HEK293 (cell line): ENCODE results near the gene MYL4.
A peak's percentile ranks its signal among the peaks of the same experiment; 100 is the strongest.

ENCODE experiments used
- HIC1 ChIP-seq: fragments of 450-650 bp; formaldehyde crosslinking; IDR thresholded peaks from 2 replicates; pipeline ENCODE4 v1.5.1; 2016; ENCODE audit warnings: missing biosample characterization, missing genetic modification characterization
- YY2 ChIP-seq: fragments of 450-650 bp; formaldehyde crosslinking; IDR thresholded peaks from 2 replicates; pipeline ENCODE4 v1.5.1; 2016; ENCODE audit warnings: missing biosample characterization, missing genetic modification characterization
- ZBTB1 ChIP-seq: fragments of 450-650 bp; formaldehyde crosslinking; IDR thresholded peaks from 2 replicates; pipeline ENCODE4 v1.5.1; 2016; ENCODE audit warnings: missing biosample characterization, missing genetic modification characterization
- ZBTB11 ChIP-seq: fragments of 450-650 bp; formaldehyde crosslinking; conservative IDR thresholded peaks from 2 replicates; pipeline ENCODE4 v1.5.1; 2016; ENCODE audit warnings: low read depth, missing biosample characterization, missing genetic modification characterization
- ZFP41 ChIP-seq: fragments of 450-650 bp; formaldehyde crosslinking; IDR thresholded peaks from 2 replicates; pipeline ENCODE4 v1.5.1; 2016; ENCODE audit warnings: missing biosample characterization, missing genetic modification characterization, borderline replicate concordance
- ZFP69B ChIP-seq: fragments of 450-650 bp; formaldehyde crosslinking; IDR thresholded peaks from 2 replicates; pipeline ENCODE4 v1.5.1; 2016; ENCODE audit warnings: missing biosample characterization, missing genetic modification characterization
- ZNF157 ChIP-seq: fragments of 450-650 bp; formaldehyde crosslinking; IDR thresholded peaks from 2 replicates; pipeline ENCODE4 v1.5.1; 2016; ENCODE audit warnings: missing biosample characterization, missing genetic modification characterization
- ZNF169 ChIP-seq: fragments of 450-650 bp; formaldehyde crosslinking; IDR thresholded peaks from 2 replicates; pipeline ENCODE4 v1.5.1; 2016; ENCODE audit warnings: missing biosample characterization, missing genetic modification characterization
- ZNF280C ChIP-seq: fragments of 450-650 bp; formaldehyde crosslinking; IDR thresholded peaks from 2 replicates; pipeline ENCODE4 v1.5.1; 2016; ENCODE audit warnings: missing biosample characterization, missing genetic modification characterization
- ZNF311 ChIP-seq: fragments of 450-650 bp; formaldehyde crosslinking; IDR thresholded peaks from 2 replicates; pipeline ENCODE4 v1.5.1; 2017; ENCODE audit warnings: missing biosample characterization, missing genetic modification characterization, borderline replicate concordance
- ZNF324 ChIP-seq: fragments of 450-650 bp; formaldehyde crosslinking; IDR thresholded peaks from 2 replicates; pipeline ENCODE4 v1.5.1; 2016; ENCODE audit warnings: missing biosample characterization, missing genetic modification characterization
- ZNF366 ChIP-seq: fragments of 450-650 bp; formaldehyde crosslinking; conservative IDR thresholded peaks from 2 replicates; pipeline ENCODE4 v1.5.1; 2016; ENCODE audit warnings: missing biosample characterization, missing genetic modification characterization
- ZNF433 ChIP-seq: fragments of 450-650 bp; formaldehyde crosslinking; IDR thresholded peaks from 2 replicates; pipeline ENCODE4 v1.5.1; 2016; ENCODE audit warnings: missing biosample characterization, missing genetic modification characterization, low read depth
- ZNF473 ChIP-seq: fragments of 450-650 bp; formaldehyde crosslinking; IDR thresholded peaks from 2 replicates; pipeline ENCODE4 v1.5.1; 2017; ENCODE audit warnings: missing biosample characterization, missing genetic modification characterization
- ZNF518A ChIP-seq: fragments of 450-650 bp; formaldehyde crosslinking; conservative IDR thresholded peaks from 2 replicates; pipeline ENCODE4 v1.5.1; 2016; ENCODE audit warnings: low read depth, missing biosample characterization, missing genetic modification characterization
- ZNF530 ChIP-seq: fragments of 450-650 bp; formaldehyde crosslinking; IDR thresholded peaks from 2 replicates; pipeline ENCODE4 v1.5.1; 2016; ENCODE audit warnings: low read depth, missing biosample characterization, missing genetic modification characterization
- ZNF555 ChIP-seq: fragments of 450-650 bp; formaldehyde crosslinking; conservative IDR thresholded peaks from 2 replicates; pipeline ENCODE4 v1.5.1; 2017; ENCODE audit warnings: missing biosample characterization, mild to moderate bottlenecking, missing genetic modification characterization, inconsistent platforms
- ZNF596 ChIP-seq: fragments of 450-650 bp; IDR thresholded peaks from 2 replicates; pipeline ENCODE4 v1.5.0; 2018; ENCODE audit warnings: missing biosample characterization, mild to moderate bottlenecking, missing genetic modification characterization, moderate library complexity
- ZNF626 ChIP-seq: fragments of 450-650 bp; sonication (Bioruptor Pico); formaldehyde crosslinking; IDR thresholded peaks from 2 replicates; pipeline ENCODE4 v1.5.1; 2018; ENCODE audit warnings: missing biosample characterization, missing genetic modification characterization, inconsistent platforms
- ZNF670 ChIP-seq: fragments of 450-650 bp; formaldehyde crosslinking; IDR thresholded peaks from 2 replicates; pipeline ENCODE4 v1.5.1; 2016; ENCODE audit warnings: missing biosample characterization, missing genetic modification characterization, low read depth
- ZNF768 ChIP-seq: fragments of 450-650 bp; formaldehyde crosslinking; IDR thresholded peaks from 2 replicates; pipeline ENCODE4 v1.5.1; 2018; ENCODE audit warnings: missing biosample characterization, mild to moderate bottlenecking, missing genetic modification characterization
- ZNF830 ChIP-seq: fragments of 450-650 bp; IDR thresholded peaks from 2 replicates; pipeline ENCODE4 v1.5.0; 2018; ENCODE audit warnings: missing biosample characterization, missing genetic modification characterization, low read depth, mild to moderate bottlenecking, moderate library complexity
- ZSCAN18 ChIP-seq: fragments of 450-650 bp; formaldehyde crosslinking; IDR thresholded peaks from 2 replicates; pipeline ENCODE4 v1.5.1; 2016; ENCODE audit warnings: missing biosample characterization, missing genetic modification characterization

MYL4 gene

GRCh38 chr17:47229535-47230443 is 20.6 kb downstream of the MYL4 start (continued):
- no peak for TF ChIP-seq HIC1
- no peak for TF ChIP-seq ZNF626
- no peak for TF ChIP-seq ZNF311 (tag by site-specific recombination)
- TF ChIP-seq ZNF473: no peak
- TF ChIP-seq ZNF433 (tag by site-specific recombination): no peak
- no peak for TF ChIP-seq ZNF555 (tag by site-specific recombination)
- no peak for TF ChIP-seq ZNF157 (tag by site-specific recombination)
- TF ChIP-seq ZSCAN18 (tag by site-specific recombination): no peak
- TF ChIP-seq ZNF280C (tag by site-specific recombination): no peak
- TF ChIP-seq ZNF169: no peak
- no peak for TF ChIP-seq ZNF596 (tag by site-specific recombination)
- no peak for TF ChIP-seq ZFP41 (tag by site-specific recombination)
- TF ChIP-seq ZNF530 (tag by site-specific recombination): no peak
- peak; percentile 69 for TF ChIP-seq ZNF366 (tag by site-specific recombination)
- TF ChIP-seq ZBTB1 (tag by site-specific recombination): no peak
- TF ChIP-seq YY2 (tag by site-specific recombination): no peak
- TF ChIP-seq ZNF768 (tag by site-specific recombination): no peak
- no peak for TF ChIP-seq ZNF670 (tag by site-specific recombination)
- no peak for TF ChIP-seq ZNF830 (tag by site-specific recombination)
- no peak for TF ChIP-seq ZNF518A (tag by site-specific recombination)
- TF ChIP-seq ZBTB11 (tag by site-specific recombination): no peak
- no peak for TF ChIP-seq ZFP69B
- peak; percentile 48; the same call in 1 of the 2 replicates for TF ChIP-seq ZNF324 (tag by site-specific recombination)
